ENCODE data around the gene MAP4K4. TPM values are rescaled to one million over a fixed set of nuclear protein-coding genes. Genes with fewer than 3 reads are reported as not detected.
A peak's percentile ranks its signal among the peaks of the same experiment; 100 is the strongest.

MAP4K4 gene
- total RNA-seq, 1 experiment from 2014 or later: 133 TPM

- Histone ChIP-seq H3K4me1 (ENCODE audit: insufficient read depth, low read length) (peaks cover 21% of the 10 kb centered on the region), H3K4me3 (ENCODE audit: low read length) (no peak overlapping the region), H3K9me3 (ENCODE audit: low read length) (no peaks in the 10 kb centered on the region), H3K79me2 (ENCODE audit: low read length) (peaks cover 100% of the 10 kb centered on the region), H3K36me3 (ENCODE audit: low read depth, low read length) (peaks cover 24% of the 10 kb centered on the region; the same call in 1 of the 2 replicates), H3K27ac (ENCODE audit: low read length) (no peak overlapping the region), H3F3A (ENCODE audit: low read length, unreplicated experiment) (no peaks in the 10 kb centered on the region), H2AFZ (ENCODE audit: low read length) (no peak overlapping the region), H3K9me2 (replicated peaks; ENCODE audit: low read length) (no peaks in the 10 kb centered on the region), H4K20me1 (ENCODE audit: low read length) (peaks cover 62% of the 10 kb centered on the region), H3K4me2 (ENCODE audit: low read length) (no peak overlapping the region), H3K9ac (ENCODE audit: low read length) (no peak overlapping the region), H3K27me3 (ENCODE audit: low read length) (no peaks in the 10 kb centered on the region)
- ChIA-PET CTCF (no interaction called here), POLR2A (ENCODE audit: unreplicated experiment) (interaction anchor here (0.6 to 0.7 kb wide), 3 partner anchors 21 to 76 kb away, joined by 3 to 4 read pairs (median 3); no protein-coding TSS in a partner anchor)
- peak; percentile 64 for ATAC-seq
- TF ChIP-seq EZH2phosphoT487 (IDR thresholded peaks at IDR 0.05; ENCODE audit: borderline replicate concordance, low read length): no peak
- no peak for TF ChIP-seq CTCF (conservative IDR thresholded peaks at IDR 0.05; ENCODE audit: low read depth, low read length)
- TF ChIP-seq EZH2 (IDR thresholded peaks at IDR 0.05; ENCODE audit: low read length, unreplicated experiment): no peak
- intact Hi-C loops (cut with micrococcal nuclease): no loop called here
- peak; percentile 38 for DNase-seq
- no TSS peak for BruUV-seq (replicated peaks)
Measured at GRCh38 chr2:101710471-101711318, 13.2 kb downstream of the MAP4K4 start.

GRCh38 chr2:101714118-101714517 is 16.6 kb downstream of the MAP4K4 start:
- ATAC-seq: no peak
- no peak overlapping the region for H3K27ac ChIP-seq (ENCODE audit: low read length)
- peaks cover 14% of the 10 kb centered on the region; the same call in 1 of the 2 replicates for H3K36me3 ChIP-seq (ENCODE audit: low read depth, low read length)
- no peaks in the 10 kb centered on the region for H3K27me3 ChIP-seq (ENCODE audit: low read length)
- no peak overlapping the region for H3K4me3 ChIP-seq (ENCODE audit: low read length)
- H3K9me3 ChIP-seq (ENCODE audit: low read length): no peaks in the 10 kb centered on the region
- no peak overlapping the region for H3K9ac ChIP-seq (ENCODE audit: low read length)
- H2AFZ ChIP-seq (ENCODE audit: low read length): no peak overlapping the region
- CTCF ChIA-PET: no interaction called here
- POLR2A ChIA-PET (ENCODE audit: unreplicated experiment): no interaction called here
- no TSS peak for BruUV-seq (replicated peaks)
- H3K4me2 ChIP-seq (ENCODE audit: low read length): no peak overlapping the region
- H3K4me1 ChIP-seq (ENCODE audit: insufficient read depth, low read length): peaks cover 19% of the 10 kb centered on the region
- TF ChIP-seq EZH2 (IDR thresholded peaks at IDR 0.05; ENCODE audit: low read length, unreplicated experiment) (no peak), EZH2phosphoT487 (IDR thresholded peaks at IDR 0.05; ENCODE audit: borderline replicate concordance, low read length) (no peak), CTCF (conservative IDR thresholded peaks at IDR 0.05; ENCODE audit: low read depth, low read length) (no peak)
- no peaks in the 10 kb centered on the region for H3K9me2 ChIP-seq (replicated peaks; ENCODE audit: low read length)
- peaks cover 57% of the 10 kb centered on the region for H4K20me1 ChIP-seq (ENCODE audit: low read length)
- peaks cover 99% of the 10 kb centered on the region for H3K79me2 ChIP-seq (ENCODE audit: low read length)
- DNase-seq: no peak
- H3F3A ChIP-seq (ENCODE audit: low read length, unreplicated experiment): no peaks in the 10 kb centered on the region
- intact Hi-C loops (cut with micrococcal nuclease): no loop called here

Data from PC-3 (cell line).